HG03521 (cell line): Measurements from ENCODE around the gene MIPOL1.
"Not testable (repeated sequence)": the region's sequence is repeated elsewhere in the genome, so short reads cannot be mapped to it uniquely, and the experiment has no call there.

Experiments used
- ATAC-seq: cut with Tn5 transposase; IDR thresholded peaks from one replicate; pipeline ENCODE4 v1.9.1; 2021; ENCODE audit warnings: mild to moderate bottlenecking, moderate library complexity; ENCODE audit not compliant: unreplicated experiment

The MIPOL1 gene

GRCh38 chr14:37187294-37187693 is 10.4 kb upstream of the MIPOL1 start:
- ATAC-seq = no peak

GRCh38 chr14:37187840-37188577 is 9.7 kb upstream of the MIPOL1 start:
- ATAC-seq = not testable (repeated sequence)

- ATAC-seq = not testable (repeated sequence)
Measured at GRCh38 chr14:37189733-37190132, 8.0 kb upstream of the MIPOL1 start.

GRCh38 chr14:37194698-37195097 is 3.0 kb upstream of the MIPOL1 start:
- ATAC-seq = no peak

- ATAC-seq = no peak
Measured at GRCh38 chr14:37195327-37195726, 2.4 kb upstream of the MIPOL1 start.

GRCh38 chr14:37196604-37197420 is 925 bp upstream of the MIPOL1 start:
- no peak for ATAC-seq

GRCh38 chr14:37198273-37198598 is 499 bp downstream of the MIPOL1 start:
- no peak for ATAC-seq

GRCh38 chr14:37198907-37199306 is 1.2 kb downstream of the MIPOL1 start:
- no peak for ATAC-seq

- no peak for ATAC-seq
Measured at GRCh38 chr14:37201724-37202123, 4.0 kb downstream of the MIPOL1 start.

GRCh38 chr14:37202265-37202664 is 4.5 kb downstream of the MIPOL1 start:
- ATAC-seq = no peak

- no peak for ATAC-seq
Measured at GRCh38 chr14:37202812-37203211, 5.1 kb downstream of the MIPOL1 start.

- no peak for ATAC-seq
Measured at GRCh38 chr14:37203423-37203822, 5.7 kb downstream of the MIPOL1 start.

GRCh38 chr14:37205623-37206605 is 8.2 kb downstream of the MIPOL1 start:
- ATAC-seq = not testable (repeated sequence)

- ATAC-seq = not testable (repeated sequence)
Measured at GRCh38 chr14:37209617-37210016, 11.9 kb downstream of the MIPOL1 start.

- ATAC-seq = no peak
Measured at GRCh38 chr14:37210448-37210847, 12.7 kb downstream of the MIPOL1 start.

- ATAC-seq = no peak
Measured at GRCh38 chr14:37213016-37213415, 15.3 kb downstream of the MIPOL1 start.

- no peak for ATAC-seq
Measured at GRCh38 chr14:37215345-37215744, 17.6 kb downstream of the MIPOL1 start.

GRCh38 chr14:37221073-37221472 is 23.3 kb downstream of the MIPOL1 start:
- ATAC-seq = no peak

GRCh38 chr14:37223947-37224474 is 26.3 kb downstream of the MIPOL1 start:
- ATAC-seq = no peak

- ATAC-seq = not testable (repeated sequence)
Measured at GRCh38 chr14:37225668-37226067, 27.9 kb downstream of the MIPOL1 start.
